GM19463 (cell line): Measurements from ENCODE around the gene TAF11.
"Not testable (repeated sequence)": the region's sequence is repeated elsewhere in the genome, so short reads cannot be mapped to it uniquely, and the experiment has no call there.

Experiments used
- ATAC-seq: cut with Tn5 transposase; IDR thresholded peaks from one replicate; pipeline ENCODE4 v1.9.1; 2021; ENCODE audit warnings: mild to moderate bottlenecking, moderate library complexity; ENCODE audit not compliant: unreplicated experiment

Gene TAF11, protein sequence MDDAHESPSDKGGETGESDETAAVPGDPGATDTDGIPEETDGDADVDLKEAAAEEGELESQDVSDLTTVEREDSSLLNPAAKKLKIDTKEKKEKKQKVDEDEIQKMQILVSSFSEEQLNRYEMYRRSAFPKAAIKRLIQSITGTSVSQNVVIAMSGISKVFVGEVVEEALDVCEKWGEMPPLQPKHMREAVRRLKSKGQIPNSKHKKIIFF

DNA sequence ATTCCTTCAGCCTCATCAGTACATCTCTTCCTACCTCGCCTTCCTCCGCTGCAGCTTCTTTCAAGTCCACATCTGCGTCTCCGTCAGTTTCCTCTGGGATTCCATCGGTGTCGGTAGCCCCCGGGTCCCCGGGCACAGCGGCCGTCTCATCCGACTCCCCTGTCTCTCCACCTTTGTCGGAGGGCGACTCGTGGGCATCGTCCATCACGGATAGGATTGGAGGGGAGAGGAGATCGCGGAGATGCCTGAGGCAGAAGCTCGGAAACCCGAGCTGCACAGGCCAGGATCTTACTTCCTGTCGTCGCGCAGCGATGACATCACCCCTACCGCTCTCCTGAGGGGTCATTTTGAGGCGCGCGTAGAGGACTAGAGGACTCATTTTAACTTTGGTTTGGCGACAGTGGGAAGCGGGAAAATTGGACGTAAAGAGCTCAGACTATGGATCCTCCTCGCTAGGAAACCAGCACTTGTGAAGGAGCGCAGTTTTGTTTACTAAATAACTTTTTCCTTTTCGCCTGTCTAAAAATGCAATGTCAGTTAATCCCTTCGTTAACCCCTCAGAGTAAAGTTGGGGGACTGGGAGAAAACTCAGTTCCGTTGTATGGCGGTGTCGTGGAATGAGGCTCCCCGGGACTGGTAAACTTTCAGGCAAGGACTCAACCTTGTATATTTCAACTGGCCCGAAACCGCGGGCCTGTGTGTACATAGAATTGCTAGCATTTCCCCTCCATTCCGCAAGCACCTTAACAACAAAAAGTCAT is at the start of gene TAF11:
Gene TAF11, minus strand, starts transcription at position 290 of the 761 bp plus-strand sequence. Its CDS starts 85 bp downstream, at position 205.
- ATAC-seq: peak; percentile 79

DNA sequence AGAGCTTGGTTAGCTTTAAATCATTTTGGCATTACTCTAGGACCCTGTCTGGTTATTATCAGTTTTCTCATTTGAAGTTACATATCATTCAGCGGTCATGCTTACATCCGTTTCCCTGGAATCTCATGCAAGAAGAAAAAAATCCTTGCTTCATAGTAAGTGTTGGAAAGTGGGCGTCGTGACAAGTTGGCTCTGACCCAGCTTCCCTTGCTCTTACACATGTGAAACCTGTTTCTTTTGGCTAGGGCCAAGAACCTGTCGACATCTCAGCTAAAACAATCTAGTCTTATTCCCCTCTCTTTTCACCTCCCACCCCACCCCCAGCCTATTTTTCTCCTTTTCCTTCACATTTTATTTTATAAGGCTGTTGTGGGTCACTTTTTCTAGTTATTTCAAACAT is 46.7 kb upstream of the TAF11 start:
- ATAC-seq: no peak

DNA sequence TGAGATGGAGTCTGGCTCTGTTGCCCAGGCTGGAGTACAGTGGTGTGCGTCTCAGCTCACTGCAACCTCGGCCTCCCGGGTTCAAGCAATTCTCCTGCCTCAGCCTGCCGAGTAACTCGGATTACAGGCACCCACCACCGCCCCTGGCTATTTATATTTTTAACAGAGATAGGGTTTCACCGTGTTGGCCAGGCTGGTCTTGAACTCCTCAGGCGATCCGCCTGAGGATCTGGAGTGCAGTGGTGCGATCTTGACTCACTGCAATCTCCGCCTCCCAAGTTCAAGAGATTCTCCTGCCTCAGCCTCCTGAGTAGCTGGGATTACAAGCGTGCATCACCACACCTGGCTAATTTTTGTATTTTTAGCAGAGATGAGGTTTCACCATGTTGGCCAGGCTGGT is 44.4 kb upstream of the TAF11 start:
- ATAC-seq: not testable (repeated sequence)

DNA sequence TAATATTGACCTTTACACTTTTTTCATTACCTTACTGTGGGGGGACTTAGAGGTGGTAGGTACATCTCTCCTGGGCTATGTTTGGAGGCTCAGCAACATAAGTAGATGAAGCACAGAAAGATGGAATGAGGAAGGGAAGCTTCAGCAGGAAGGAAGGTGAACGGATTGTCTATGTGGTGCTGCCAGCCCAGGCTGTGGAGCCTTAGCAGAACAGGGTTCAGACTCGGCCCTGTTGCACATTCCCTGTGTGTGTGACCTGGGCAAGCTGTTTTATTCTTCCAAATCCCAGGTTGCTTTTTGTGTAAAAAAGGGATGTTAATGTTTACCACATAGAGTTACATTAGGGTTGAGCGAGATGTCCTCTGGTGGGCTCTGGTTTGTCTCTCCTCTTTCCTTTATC is 42.4 kb upstream of the TAF11 start:
- ATAC-seq: no peak

DNA sequence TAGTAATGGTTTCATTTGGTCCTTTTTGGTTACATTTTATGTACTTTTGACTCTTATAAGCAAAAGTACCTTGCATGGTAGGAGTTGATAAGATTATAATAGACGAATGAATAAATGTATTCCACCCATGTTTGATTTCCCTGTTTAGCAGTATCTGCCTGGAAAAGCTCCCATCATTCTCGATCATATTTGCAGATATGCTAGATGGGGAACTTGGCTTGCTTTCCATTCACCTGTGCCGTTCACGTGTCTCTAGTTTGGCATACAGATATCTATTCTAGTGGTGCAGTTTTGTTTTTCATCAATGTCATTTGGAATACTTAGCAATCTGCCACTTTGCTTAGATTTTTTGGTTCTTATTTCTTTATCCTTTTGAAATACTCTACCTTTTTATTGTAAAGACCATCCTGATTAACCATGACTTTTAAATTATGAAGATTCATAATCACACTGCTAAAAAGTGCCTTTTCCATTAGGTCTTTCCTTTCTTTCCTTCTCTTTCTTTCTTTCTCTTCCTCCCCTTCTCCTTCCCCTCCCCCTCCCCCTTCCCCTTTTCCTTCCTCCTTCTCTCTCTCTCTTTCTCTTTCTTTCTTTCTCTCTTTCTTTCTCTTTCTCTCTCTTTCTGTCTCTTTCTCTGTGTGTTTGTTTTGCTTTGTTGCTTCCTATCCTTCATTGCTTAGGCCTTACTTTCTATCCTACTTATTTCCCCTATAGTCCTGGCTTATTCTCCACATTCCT is 41.6 kb upstream of the TAF11 start:
- no peak for ATAC-seq

DNA sequence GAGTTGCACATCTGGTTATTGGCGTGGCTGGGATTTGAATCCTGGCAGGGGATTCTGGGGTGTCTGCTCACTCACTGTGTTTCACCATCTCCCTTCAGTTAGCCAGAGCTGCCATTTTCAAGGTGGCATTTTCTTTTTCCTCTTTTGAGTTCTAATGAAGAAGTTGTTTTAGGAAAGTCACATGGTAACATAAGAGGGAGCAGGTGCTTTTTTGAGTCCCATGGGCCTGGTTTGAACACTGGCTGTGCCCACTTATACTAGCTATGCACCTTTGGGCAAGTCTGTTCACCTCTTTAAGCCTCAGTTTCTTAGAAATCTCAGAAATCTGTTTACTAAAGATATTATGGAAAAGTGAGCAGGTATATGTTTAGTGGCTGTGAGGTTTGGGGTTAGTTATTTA is 40.9 kb upstream of the TAF11 start:
- no peak for ATAC-seq

DNA sequence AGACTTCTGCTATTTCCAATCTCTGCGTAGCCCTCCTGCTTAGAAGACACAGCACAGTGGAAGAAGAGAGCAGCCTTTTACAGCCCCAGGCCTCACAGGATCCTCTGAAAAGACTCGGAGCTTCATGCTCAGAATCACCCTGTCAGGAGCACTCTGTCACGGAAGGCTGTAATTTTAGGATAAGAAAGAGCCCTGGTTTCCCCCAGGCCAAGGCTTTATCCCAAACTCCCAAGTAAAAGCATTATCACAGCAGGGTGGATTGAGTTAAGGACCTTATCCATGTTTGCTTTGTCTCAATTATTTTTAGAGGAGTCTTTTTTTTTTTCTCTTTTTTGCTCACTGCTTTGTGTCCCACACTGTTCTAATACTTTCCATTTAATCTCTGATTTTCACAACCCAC is 40.4 kb upstream of the TAF11 start:
- no peak for ATAC-seq

DNA sequence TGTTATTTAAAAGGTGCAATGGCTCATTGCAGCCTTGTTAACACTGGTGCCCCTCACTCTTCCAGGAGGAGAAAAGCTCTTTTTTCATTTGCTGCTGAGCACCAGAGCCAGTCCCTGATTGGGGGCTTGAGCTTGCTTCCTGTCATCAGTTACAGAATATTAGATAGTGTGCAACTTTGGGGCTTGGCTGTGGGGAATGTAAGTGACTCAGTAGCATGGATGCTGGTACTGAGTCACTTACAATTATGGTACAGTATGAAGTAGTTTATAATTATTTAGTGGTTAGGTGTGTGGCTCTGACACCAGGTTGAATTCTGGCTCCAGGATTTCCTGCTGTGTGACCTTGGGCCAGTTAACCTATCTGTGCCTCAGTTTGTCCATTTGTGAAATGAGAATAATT is 38.8 kb upstream of the TAF11 start:
- no peak for ATAC-seq

DNA sequence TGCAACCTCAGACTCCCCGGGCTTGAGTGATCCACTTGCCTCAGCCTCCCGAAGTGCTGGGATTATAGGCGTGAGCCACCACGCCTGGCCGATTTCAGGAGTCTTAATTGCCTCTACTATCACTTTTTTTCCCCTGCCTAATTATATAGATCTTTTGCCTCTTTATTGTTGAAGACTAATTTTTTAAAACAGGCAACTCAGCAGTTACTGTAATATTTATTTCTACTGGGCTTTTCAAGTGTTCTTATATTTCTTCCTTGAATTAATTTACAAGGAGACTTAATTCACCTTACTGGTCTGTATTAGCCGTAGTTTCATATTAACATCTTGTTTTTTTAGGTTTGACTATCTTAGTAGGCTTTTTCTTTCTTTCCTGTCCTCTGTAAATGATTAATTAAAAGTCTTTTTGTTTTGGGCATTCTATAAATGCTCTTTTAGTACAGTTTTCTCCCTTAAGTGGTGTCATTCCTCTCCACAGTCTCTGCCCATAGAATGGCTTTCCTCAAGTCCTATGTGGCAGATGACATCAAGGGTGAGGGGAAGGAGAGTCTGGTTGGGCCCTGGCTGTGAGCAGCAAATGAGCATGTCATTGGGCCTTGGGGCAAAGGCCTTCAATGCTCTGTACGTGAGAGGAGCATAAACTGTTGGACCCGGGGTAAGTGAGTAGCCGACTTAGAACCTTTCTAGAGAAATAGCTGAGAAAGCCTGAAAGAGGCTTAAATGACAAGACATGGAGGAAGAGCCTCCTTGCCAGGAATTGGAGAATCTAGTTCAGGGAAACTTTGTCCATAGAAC is 37.2 kb upstream of the TAF11 start:
- no peak for ATAC-seq

DNA sequence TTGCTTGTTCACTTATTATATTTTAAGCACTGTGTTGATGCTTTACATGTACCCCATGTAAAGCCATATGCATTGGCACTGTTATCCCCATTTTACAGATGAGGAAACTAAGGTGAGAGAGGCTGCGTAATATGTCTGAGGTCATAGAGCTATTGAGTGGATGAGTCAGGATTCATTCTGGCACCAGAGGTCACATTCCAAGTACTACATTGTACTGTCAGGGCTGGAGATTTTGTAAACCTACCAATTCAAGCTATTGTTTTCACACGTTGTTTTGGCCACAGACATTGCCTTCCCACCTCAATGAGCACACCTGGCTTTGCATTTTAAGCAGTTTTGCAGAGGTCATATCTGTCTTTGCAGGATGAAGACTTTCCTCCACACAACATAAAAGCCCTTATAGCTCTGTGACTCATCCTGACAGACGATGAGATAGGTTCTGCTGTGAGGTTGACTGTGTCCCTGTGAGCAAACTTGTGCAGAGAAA is 34.4 kb upstream of the TAF11 start:
- no peak for ATAC-seq

DNA sequence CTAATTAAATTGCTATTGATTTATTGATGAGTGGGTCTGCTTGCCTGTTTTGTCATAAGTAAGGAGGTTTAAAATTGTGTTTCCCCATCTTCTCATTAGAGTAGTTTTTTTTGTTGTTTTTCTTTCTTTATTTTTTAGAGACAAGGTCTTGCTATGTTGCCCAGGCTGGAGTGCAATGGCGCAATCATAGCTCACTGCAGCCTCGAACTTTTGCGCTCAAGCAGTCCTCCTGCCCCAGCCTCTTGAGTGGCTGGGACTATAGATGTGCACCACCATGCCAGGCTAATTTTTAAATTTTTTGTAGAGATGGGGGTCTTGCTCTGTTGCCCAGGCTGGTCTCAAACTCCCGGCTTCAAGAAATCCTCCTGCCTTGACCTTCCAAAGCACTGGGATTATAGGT is 32.3 kb upstream of the TAF11 start:
- ATAC-seq: no peak

DNA sequence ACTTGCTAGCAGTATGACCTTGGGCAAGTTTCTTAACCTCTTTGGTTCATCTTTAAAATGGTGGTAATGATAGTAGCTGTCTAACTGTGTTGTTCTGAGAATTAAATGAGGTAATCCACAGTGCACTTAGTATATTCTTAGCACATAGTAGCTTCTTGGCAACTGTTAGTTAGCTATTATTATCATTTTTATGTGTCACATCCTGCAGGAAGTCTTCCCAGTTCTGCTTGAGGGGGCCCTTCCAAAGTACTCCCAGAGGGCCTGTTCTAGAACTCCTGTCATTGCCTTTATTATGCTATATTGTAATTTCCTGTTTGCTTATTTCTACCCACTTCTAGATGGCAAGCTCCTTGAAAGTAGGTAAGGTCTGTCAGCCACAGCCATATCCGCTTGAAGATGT is 31.8 kb upstream of the TAF11 start:
- ATAC-seq: no peak

DNA sequence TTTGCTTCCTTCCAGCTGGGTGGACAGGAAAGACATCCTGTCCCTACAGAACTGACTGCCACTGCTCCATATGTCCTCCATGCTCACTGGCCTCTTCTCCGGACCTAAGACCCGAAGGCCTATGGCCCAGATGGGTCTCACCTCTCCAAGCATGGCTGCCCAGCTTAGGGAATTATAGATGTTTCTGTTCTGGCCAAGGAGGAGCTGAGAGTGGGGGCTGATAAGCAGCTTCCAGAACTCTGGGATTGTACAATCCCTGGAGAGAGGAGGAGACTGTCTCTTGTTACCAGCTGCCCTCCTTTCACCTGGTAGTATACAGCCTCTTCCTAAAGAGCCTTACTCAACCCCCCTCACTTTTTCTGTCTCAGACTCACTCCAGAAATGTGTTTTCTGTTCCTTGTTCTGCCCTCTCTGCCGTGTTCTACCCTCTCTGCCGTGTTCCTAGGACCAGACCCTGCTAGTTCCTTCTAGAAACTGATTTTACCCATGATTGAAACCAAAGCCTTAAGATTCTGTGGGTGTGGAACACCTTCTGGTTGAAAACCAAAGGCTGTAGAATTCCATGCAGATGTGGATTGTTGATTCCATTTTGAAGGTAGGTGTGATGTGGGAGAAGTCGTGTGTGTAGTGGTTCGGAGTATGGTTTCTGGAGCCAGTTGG is 29.9 kb upstream of the TAF11 start:
- no peak for ATAC-seq

DNA sequence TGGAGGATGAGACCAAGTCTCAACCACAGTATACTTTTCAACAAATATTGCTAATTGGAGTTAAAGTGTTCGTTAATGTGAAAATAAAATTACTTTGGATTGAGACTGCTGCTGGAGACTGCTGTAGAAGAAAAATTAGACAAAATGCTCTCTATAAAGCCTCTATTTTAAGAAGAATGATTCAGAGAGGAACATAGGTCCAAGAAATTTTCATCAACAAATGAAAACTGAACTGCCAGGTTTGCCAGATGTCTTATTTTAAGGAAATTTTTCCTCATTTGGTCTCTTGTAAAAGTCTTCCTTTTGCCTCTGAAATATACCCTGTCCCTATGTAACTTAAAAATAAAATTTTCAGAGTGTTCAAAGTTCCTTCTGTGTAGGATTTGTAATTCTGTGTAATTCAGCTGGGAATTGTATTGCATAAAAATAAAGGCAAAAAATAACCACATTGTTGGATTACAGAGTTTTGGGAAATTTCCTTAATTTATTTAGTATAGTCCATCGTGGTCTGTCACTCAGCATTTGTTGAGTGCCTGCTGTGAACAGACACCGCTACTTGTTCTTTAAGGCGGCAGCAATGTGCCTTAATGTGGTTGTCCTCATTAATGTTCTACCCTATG is 28.6 kb upstream of the TAF11 start:
- no peak for ATAC-seq

DNA sequence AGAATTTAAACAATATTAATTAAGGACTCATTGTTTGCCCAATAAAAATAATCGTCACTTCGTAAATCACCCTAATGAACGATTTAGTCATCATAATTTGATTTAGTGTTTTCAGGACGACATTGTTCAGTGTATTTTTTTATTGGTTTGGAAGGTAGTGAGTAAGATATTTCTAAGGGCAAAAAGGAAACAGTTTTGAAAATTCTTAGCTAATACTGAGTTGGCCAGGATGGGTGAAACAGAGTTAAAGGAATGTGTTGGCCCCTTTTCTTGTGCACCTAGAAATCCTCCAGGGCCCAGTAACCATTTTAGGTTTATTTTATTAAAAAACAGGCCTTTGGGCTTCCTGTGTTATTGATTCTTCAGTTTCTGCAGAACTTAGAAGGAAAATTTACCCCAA is 26.5 kb upstream of the TAF11 start:
- no peak for ATAC-seq

DNA sequence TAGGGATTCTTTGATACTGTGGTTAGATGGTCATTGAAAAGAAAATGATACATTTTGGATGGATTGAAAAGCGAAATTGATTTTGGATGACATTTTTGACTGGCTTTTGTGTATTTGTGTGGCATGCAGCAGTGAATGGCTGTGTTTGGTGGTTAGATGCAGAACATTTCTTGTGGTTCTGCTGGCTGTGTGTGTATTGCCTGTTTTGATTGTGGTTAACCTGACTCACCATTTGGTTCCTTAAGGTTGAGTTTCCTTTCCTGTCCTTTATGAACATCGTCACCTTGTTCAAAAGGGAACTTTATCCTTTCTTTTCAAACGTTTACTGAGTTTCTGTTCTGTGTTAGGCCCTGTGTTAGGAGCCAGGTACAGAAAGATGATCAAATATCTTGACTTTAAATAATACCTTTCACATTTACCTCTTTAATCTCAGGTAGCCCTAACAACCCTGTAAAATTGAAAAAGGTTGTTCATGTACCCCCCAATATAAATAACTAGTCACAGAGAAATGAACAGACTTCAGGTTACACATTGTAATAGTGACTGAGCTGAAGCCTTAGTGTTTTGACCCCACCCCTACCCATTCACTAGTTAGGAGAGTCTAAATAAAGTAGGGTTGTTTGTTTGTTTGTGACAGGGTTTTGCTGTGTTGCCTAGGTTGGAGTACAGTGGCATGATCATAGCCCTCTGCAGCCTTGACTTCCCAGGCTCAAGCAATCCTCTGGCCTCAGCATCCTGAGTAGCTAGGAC is 25.0 kb upstream of the TAF11 start:
- peak; percentile 65 for ATAC-seq

DNA sequence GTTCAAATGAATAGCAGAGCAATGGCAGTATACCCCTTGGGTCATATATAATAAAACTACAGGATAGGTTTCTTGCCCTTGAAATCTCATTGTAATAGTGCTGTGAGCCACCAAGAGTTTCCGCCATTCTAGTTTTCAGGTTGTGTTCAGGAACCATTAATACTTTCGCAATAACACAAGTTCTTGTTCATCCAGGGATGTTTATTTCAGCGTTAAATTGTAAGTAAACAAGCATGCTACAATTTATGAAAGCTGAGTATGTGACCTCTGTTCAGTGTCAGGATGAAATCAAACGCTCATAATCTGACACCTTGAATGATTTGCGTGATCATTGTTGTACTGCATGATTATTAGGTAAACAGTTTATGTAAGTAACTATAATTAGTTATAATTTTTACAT is 24.0 kb upstream of the TAF11 start:
- ATAC-seq: no peak

DNA sequence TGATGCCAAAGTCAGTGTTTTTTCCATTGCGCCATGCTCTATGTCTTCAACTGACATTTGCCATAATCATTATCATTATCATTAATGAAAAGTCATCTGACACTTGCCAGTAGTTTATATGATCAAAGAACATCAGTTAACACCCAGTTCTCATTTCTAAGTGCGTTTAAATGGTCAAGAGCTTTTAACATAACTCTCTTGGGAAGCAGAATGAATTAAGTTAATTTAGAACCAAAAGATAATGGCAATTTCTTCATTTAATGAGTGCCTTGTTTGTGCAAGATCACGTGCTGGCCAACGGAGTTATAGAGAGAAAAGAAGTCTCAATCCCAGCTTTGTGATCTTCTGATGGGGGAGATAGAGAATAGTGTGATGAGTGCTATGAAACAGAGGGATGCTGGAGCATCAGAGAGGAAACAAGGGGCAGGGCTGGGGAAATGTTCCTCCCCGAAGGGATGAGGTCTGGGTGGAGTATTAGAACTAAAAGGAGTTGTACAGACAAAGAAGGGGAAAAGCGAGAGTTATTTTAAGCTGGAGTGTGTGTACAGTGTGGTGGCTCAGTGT is 21.6 kb upstream of the TAF11 start:
- no peak for ATAC-seq

DNA sequence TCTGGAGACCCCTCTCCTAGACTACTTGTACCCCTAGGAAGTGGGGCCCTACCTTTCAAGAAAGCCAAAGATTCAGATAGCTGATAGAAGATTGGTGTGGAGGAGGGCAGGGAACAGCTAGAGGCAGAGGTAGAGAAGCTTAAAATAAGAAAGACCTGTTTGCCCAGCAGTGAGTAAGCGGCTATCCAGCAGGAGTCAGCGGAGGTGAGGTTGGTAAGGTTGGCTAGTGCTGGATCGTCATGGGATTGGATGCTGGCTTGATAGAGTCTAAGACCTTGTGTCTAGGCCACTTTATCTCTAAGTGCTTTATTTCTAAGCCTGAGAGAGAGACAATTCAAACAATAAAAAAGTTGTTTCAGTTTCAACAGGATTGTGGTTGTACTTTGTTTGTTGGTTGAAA is 20.4 kb upstream of the TAF11 start:
- no peak for ATAC-seq
